ENCODE measurements around the gene IL36RN. TPM values are rescaled to one million over a fixed set of nuclear protein-coding genes. Genes with fewer than 3 reads are reported as not detected.

IL36RN gene
- polyA plus RNA-seq, 1 donor from 2014 or later, result not detected

GRCh38 chr2:113078350-113078839, 19.4 kb downstream of the IL36RN start:
- no peak overlapping the region for H3K4me2 ChIP-seq (ENCODE audit: low read length)
- H3K9me3 ChIP-seq (ENCODE audit: low read length), result no peaks in the 10 kb centered on the region
- no peaks in the 10 kb centered on the region for H3K27me3 ChIP-seq (ENCODE audit: insufficient read depth, low read depth, low read length)
- H3K9ac ChIP-seq (ENCODE audit: low read length), result no peak overlapping the region
- no peak overlapping the region for H3K27ac ChIP-seq (ENCODE audit: low read length)
- no peaks in the 10 kb centered on the region for H4K20me1 ChIP-seq (ENCODE audit: insufficient read depth)
- H3K79me2 ChIP-seq (replicated peaks; ENCODE audit: insufficient read depth, low read length), result no peaks in the 10 kb centered on the region
- H3K4me3 ChIP-seq (ENCODE audit: low read length), result no peak overlapping the region
- no peaks in the 10 kb centered on the region for H3K9me2 ChIP-seq (ENCODE audit: insufficient read depth, low read length)
- TF ChIP-seq TAF1 (IDR thresholded peaks at IDR 0.05; ENCODE audit: low read depth) (no peak), REST (IDR thresholded peaks at IDR 0.05; ENCODE audit: borderline replicate concordance) (no peak), RAD21 (conservative IDR thresholded peaks at IDR 0.05) (no peak), EZH2 (IDR thresholded peaks at IDR 0.05; ENCODE audit: borderline replicate concordance, insufficient read depth, low read length, poor library complexity, severe bottlenecking) (no peak), CTCF (IDR thresholded peaks at IDR 0.05; ENCODE audit: poor library complexity, severe bottlenecking) (no peak), EP300 (conservative IDR thresholded peaks at IDR 0.05; ENCODE audit: poor library complexity, severe bottlenecking) (no peak), POLR2AphosphoS5 (IDR thresholded peaks at IDR 0.05) (no peak), SMC3 (conservative IDR thresholded peaks at IDR 0.05; ENCODE audit: poor library complexity) (no peak), MXI1 (conservative IDR thresholded peaks at IDR 0.05; ENCODE audit: poor library complexity, severe bottlenecking) (no peak)
- H3K36me3 ChIP-seq (ENCODE audit: insufficient read depth, low read length), result no peaks in the 10 kb centered on the region
- H3F3A ChIP-seq (ENCODE audit: insufficient read depth, low read length, poor library complexity, severe bottlenecking), result no peaks in the 10 kb centered on the region
- H2AFZ ChIP-seq (ENCODE audit: low read depth, low read length), result no peak overlapping the region

GRCh38 chr2:113079131-113079530, 20.1 kb downstream of the IL36RN start:
- Histone ChIP-seq H3K9ac (ENCODE audit: low read length) (no peak overlapping the region), H4K20me1 (ENCODE audit: insufficient read depth) (no peaks in the 10 kb centered on the region), H3K79me2 (replicated peaks; ENCODE audit: insufficient read depth, low read length) (no peaks in the 10 kb centered on the region), H3K36me3 (ENCODE audit: insufficient read depth, low read length) (no peaks in the 10 kb centered on the region), H3K27ac (ENCODE audit: low read length) (no peak overlapping the region), H3K9me3 (ENCODE audit: low read length) (no peaks in the 10 kb centered on the region), H3K4me2 (ENCODE audit: low read length) (no peak overlapping the region), H2AFZ (ENCODE audit: low read depth, low read length) (no peak overlapping the region), H3K27me3 (ENCODE audit: insufficient read depth, low read depth, low read length) (no peaks in the 10 kb centered on the region), H3K4me3 (ENCODE audit: low read length) (no peak overlapping the region), H3K9me2 (ENCODE audit: insufficient read depth, low read length) (no peaks in the 10 kb centered on the region), H3F3A (ENCODE audit: insufficient read depth, low read length, poor library complexity, severe bottlenecking) (no peaks in the 10 kb centered on the region)
- TF ChIP-seq REST (IDR thresholded peaks at IDR 0.05; ENCODE audit: borderline replicate concordance) (no peak), SMC3 (conservative IDR thresholded peaks at IDR 0.05; ENCODE audit: poor library complexity) (no peak), TAF1 (IDR thresholded peaks at IDR 0.05; ENCODE audit: low read depth) (no peak), RAD21 (conservative IDR thresholded peaks at IDR 0.05) (no peak), EP300 (conservative IDR thresholded peaks at IDR 0.05; ENCODE audit: poor library complexity, severe bottlenecking) (no peak), CTCF (IDR thresholded peaks at IDR 0.05; ENCODE audit: poor library complexity, severe bottlenecking) (no peak), EZH2 (IDR thresholded peaks at IDR 0.05; ENCODE audit: borderline replicate concordance, insufficient read depth, low read length, poor library complexity, severe bottlenecking) (no peak), POLR2AphosphoS5 (IDR thresholded peaks at IDR 0.05) (no peak), MXI1 (conservative IDR thresholded peaks at IDR 0.05; ENCODE audit: poor library complexity, severe bottlenecking) (no peak)
